HG02973 (cell line): ENCODE measurements around the gene XAF1.
"Not testable (repeated sequence)": the region's sequence is repeated elsewhere in the genome, so short reads cannot be mapped to it uniquely, and the experiment has no call there.

Experiments used
- ATAC-seq: cut with Tn5 transposase; IDR thresholded peaks from one replicate; pipeline ENCODE4 v1.9.1; 2021; ENCODE audit warnings: moderate library complexity; ENCODE audit not compliant: unreplicated experiment

The XAF1 gene

DNA sequence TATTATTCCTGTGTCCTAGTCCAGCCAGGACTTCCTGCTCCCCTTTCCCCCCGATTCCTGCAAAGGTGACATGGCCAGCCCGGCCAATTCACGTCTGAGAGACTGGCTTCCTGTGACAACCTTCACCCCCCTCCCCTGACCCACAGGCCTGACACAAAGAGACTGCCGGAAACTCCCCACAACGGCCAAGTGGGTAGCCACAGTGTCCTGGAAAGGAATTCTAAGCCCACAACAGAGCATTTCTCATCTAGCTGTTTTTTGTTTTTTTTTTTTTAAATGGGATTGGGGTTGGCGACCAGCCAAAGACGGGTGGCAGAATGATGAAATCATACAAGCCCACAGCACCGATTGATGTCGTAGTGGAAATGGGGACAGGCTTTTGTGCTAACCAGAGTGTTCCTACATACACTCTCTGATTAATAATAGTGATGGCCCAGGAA, 2.8 kb upstream of the XAF1 start:
- ATAC-seq, result no peak

DNA sequence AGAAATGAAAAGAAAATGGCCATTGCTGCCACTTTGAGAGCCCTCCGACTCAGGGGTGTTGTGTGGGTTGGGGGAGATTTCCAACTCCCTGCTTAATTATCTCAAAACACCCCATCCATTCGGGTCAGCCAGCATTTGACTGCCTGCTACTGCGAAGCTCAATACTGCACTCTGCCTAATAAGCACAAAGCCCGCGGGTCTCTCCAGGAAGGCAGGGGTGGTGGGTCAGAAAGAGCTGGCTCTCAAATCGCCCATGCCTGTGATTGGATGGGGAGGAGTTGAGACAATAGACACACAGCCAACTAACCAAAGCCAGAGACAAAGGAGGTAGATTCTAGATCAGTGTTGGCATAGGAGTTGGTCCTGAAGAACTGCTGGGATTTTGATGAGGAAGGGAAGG, 2.3 kb upstream of the XAF1 start:
- ATAC-seq, result no peak

DNA sequence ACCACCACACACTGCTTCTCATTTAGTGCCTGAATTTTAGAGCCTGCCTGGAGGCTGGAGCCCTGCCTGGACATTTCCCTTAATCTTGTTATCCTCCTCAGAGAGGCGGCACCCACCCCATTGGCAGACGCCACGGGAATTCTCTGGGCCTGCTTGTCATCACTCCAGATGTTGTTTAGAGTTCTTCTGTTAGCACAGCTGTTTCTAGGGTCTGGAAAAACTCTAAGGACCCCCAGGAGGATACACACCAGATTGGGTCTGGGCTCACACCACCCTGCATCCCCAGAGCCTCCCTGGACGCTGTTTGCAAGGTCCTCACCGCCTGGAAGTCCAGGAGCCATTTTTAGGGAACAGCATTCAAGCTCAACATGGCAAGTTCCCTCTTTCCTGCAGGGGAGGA, 565 bp upstream of the XAF1 start:
- no peak for ATAC-seq

DNA sequence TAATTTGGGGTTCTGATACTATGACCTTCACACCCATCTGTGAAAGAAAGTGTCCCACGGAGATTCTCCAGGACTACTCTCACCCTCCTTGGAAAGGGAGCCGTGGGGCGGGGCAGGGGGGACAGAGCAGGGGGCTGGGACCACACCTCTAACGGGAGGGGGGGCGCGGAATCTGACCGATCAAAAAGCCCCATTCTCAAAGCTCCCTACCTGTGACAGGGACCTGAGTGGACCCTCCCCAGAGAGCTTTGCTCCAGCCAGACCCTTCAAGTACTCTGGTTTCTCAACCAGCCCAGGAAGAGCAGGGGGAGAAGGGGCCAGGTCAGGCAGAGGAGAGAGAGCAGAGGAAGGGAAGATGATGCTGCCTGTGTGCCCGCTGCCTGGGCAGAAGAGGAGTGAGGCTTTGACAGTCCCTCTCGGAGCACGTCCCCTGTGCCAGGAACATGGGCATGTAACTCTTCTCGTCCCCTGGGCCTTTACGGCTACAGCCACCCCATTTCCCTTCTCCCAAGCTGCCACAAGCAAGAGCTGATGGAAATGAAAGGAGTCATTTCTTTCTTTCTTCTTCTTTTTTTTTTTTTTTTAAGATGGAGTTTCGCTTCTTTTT, 682 bp downstream of the XAF1 start:
- ATAC-seq, result no peak

DNA sequence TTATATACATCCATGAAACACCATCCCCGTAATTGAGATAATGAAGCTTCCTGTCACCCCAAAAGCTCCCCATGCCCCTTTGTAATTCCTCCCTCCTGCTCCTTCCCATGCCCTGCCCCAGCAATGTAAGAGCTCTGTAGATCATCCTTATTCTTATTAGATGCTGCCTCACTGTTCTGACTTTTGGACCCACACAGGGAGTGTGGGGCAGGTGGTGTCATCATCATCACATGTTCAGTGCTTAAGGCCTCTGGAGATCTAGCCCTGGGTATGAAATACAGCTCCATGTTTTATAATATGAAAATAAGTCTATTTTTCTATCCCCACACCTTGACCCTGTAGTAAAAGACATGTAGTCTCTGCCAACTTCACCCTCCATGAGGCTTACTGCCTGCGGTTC, 1.9 kb downstream of the XAF1 start:
- no peak for ATAC-seq

DNA sequence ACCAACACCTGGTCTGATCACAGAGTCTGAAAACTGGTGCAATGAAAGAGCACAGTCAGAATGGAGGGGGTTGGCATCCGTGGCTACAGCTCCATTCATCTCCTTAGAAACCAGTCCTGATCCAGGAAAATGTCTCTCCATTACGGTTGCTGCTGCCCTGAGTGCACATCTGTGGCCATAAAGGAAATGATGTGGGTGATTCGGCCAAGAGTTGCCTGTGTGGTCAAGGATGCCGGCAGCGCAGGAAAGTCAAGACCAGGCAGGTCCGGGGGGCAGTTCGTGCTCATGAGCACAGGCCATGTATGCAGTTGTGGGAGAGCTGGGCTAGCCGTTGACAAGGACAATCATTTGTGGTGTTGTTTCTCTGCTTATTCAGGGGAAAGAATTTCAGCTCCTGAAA, 5.9 kb downstream of the XAF1 start:
- no peak for ATAC-seq

DNA sequence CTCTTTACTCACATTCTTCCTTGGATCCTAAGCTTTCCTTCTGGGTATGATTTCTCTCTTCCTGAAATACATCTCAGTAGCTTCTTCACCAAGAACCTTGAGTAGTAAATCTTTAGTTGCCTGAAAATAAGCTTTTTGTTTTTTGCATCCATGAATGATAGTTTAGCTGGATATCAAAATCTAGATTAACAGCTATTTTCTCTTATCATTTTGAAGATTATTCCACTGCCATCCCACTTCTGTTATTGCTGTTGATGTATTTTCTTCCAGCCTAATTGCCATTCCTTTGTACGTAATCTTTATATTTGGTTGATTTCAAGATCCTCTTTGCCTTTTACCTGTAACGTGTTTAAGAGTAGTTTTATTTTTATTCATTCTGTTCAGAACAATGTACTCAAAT, 12.6 kb downstream of the XAF1 start:
- ATAC-seq, result no peak

DNA sequence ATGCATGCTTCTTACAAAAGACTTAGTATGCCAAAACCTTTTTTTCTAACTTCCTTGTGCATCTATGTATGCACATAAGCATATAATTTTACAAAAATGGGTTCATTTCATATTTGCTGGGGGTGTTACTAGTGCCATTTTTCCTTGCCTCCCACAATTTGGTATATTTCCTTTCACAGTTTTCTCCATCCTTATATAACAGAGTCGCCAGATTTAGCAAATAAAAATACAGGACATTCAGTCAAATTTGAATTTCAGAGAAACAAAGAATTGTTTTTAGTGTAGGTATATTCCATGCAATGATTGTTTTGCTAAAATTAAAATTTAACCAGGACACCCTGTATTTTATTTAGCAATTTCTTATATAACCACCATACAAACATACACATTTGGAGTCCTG, 16.2 kb downstream of the XAF1 start:
- ATAC-seq, result no peak

DNA sequence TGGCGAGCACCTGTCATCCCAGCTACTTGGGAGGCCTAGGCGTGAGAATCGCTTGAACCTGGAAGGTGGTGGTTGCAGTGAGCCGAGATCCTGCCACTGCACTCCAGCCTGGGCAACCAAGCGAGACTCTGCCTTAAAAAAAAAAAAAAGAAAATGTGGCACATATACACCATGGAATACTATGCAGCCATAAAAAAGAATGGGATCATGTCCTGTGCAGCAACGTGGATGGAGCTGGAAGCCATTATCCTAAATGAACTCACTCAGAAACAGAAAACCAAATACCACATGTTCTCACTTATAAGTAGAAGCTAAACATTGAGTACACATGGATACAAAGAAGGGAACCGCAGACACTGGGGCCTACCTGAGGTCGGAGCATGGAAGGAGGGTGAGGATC, 19.1 kb downstream of the XAF1 start:
- not testable (repeated sequence) for ATAC-seq

DNA sequence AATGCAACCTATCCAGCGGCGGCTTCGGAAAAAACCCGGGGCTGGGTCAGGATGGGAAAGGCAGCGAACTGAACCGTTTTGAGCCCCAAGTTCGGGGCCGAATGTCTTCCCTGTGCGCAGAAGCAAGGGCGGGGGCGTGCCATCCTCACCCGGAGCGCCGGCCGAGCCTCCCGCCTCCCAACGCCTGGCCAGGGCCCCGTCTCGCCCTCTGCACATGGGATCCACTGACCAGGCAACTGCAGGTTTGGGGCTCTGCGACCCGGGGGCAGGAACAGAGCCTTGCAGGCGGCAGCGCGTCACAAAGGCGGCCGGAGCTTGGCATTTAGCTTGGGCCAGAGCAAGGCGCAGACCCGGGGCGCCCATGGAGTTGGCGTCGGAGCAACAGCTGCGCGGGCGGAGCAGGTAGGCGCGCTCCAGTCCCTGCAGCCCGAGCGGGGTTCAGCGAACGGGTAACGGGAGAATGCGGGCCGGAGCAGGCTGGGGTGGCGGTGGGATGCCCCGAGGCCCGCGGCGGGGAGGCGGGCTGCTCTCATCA, 20.1 kb downstream of the XAF1 start, which contains the start of gene FBXO39:
FBXO39 (plus strand) TSS at position 345 of the 535 bp plus-strand sequence. CDS start 3,654 bp downstream, outside the sequence.
- no peak for ATAC-seq

DNA sequence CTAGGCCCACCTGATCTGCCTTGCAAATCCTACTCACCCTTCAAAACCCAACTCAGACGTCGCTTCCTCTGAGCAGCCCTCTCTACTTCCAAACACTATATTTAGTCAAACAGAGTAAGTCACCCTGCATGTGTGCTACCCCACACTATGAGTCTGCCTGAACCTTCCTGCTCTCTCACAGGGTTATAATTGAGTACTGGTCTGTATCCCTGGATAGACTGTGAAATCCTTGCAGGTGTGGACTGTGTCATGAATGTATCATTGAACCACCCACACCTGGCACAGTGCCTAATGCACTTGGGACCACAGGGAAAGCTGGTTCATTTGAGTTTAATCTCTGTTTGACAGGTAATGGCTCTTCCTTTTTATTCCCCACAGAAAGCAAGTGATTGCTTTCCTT, 23.6 kb downstream of the XAF1 start:
- ATAC-seq, result no peak

DNA sequence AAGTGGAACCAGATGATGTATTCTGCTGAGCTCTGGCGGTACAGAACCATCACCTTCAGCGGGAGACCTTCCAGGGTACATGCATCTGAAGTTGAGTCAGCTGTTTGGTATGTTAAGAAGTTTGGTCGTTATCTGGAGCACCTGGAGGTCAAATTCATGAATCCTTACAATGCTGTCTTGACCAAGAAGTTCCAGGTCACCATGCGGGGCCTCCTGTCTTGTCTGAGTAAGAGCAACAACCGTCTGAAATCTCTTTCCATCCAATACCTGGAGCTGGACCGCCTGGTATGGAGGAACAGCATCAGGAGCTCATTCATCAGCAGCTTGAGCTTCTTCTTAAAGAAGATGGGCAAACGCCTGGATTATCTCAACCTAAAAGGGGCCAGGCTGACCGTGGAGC, 24.2 kb downstream of the XAF1 start:
- ATAC-seq, result no peak

DNA sequence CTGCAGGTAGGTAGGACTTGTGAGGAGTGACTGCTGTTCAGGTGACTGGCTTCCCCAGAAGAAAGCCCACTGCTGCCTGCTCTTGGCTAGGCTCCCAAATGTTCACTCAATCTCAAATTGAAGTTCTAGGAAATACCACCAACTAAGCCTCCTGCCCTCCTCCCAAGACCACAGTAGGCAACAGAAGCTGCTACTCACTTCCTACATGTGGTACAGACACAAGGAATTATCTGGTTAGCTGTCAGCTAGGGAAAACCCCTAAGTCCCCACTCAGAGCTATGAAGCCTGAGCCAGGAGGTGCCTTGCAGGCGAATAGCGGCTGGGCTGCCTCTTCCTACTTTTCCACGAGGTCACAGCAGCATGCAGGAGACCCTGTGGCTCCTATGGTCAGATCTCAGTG, 25.0 kb downstream of the XAF1 start:
- ATAC-seq, result no peak

DNA sequence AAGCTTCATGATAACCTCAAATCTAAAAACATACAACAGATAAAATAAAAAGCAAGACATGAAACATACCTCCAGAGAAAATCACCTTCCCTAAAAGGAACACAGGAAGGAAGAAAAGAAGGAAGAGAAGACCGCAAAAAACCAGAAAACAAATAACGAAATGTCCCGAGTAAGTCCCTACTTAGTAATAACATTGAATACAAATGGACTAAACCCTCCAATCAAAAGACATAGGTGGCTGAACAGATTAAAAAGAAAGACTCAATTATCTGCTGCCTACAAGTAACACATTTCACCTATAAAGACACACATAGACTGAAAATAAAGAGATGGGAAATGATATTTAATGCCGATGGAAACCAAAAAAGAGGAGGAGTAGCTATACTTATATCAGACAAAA, 26.4 kb downstream of the XAF1 start:
- ATAC-seq, result no peak

DNA sequence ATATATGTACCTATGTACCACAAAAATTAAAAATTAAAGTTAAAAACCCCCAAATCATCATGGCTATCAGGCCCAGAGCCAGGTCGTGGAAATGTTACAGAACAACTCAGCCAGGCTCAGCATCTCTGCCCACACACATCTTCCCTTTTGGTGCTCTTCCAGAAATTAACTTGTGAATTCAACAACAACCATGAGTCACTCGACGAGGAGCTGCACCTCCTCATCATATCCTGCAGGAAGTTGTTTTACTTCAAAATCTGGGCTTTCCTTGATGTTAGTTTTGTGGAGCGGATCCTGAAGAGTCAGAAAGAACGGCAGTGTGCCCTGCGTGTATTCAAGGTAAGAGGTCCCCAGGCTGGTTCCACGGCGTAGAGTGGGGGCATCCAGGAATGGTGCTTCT, 30.8 kb downstream of the XAF1 start:
- ATAC-seq, result no peak

DNA sequence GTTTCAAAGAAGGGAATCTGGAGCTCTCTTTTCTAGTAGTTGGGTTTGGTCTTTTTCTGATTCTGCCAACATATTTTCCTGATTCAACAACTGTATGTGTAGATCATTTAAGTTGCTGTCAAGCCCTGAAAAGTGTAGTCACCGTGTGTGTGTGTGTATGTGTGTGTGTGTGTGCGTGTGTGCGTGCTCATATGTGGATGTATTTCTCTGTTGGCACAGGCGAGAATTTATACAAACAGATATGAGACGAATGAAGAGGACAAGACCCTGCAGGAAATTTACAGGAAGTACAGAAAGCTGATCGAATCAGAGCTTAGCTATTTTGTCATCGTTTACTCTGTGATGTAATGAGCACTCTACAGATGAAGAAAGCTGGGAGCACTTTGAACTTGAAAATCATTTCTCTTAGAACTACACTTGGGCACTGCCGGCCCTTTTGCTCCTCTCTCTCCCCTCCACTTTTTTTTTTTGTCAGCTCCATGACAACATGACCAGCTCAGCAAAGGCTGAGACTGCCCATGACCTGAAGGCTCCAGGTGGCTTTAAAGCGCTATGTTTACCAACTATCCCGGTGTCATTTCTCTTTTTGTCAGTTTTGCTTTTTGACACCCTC, 31.3 kb downstream of the XAF1 start:
- no peak for ATAC-seq

DNA sequence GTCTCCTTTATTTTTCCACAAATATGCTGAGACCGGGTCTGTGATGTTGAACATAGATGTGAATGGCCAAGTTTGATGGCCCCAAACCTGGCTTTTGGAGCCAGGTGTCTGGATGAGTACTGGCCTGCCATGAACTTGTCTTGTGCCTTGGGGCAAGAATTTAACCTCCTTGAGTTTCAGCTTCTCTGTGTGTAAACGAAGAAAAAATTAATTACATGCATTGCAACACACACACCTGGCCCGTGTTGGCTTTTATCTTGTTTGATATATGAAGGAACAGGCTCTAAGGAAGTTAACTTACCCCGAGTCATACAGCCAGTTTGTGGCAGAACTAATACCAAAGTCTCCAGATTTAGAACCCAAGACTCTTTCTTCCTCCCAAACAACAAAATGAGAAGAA, 33.3 kb downstream of the XAF1 start:
- ATAC-seq, result no peak

DNA sequence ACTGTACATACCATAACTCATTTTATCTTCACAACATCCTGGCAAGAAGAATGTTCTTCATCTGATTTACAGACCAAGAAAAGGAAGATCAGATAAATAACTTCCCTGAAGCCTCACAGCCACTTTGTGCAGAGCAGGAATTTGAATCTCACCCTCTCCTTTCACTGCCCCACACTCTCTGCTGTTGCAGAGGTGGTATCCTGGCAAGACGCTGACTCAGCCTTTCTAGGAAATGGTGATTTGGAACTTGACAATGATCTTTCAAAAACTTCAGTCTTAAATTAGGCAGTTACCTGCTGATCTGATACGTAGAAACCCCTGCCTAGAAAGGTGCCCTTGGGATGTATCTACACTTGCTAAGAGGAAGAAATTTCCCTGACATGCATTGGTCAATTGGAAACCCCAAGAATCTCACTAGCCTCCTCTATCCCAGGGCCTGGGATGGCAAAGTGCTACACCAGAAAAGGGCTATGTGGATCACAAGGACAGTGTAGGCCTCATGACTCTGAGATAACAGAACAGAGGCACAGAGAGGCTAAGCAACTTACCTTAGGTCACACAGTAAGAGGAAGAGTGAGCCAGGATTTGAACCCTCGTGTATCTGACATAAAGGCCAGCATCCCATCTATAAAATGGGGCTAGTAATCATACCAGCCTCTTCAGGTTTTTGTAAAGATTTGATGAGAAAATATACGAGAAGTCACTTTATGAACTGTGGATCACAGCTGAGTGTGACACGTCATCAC, 38.1 kb downstream of the XAF1 start:
- no peak for ATAC-seq

DNA sequence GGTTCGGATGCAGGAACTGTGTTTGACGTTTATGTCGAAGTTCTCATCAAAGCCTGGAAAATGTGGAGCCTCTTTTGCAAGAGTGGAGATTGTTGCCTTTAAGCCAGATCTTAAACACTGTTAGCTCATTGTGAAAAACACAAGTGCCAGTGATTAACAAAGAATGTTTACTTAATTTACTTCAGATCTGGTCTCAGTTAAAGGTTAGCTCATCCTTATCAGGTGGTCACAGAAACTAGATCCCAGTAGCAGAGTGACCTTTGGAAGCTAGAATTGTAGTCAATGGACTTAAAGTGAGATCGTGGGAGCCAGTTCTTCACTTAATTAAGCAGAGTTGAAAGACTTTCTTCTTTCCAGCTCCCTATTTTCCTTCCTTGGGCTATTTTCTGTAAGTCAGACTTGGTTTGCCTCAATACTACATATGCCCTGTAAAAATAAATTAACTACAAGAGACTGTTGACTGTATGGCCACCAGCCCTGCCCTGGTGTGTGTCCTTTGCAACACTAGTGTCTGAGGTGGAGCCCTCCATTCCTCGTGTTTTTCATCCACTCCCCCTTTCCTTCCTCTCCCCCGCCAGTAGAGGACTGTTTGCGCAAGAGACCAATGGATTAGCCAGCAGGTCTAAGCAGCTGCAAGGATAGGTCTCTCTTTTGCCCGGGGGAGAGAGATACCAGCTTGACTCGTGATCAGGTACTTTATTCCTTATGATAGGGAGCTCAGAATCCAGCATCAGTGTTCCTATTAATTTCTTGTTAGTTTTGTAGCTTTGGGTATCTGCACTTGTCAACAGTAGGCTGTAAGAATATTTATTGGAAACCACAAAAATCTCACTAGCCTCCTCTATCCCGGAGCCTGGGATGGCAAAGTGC, 40.4 kb downstream of the XAF1 start:
- ATAC-seq, result no peak

DNA sequence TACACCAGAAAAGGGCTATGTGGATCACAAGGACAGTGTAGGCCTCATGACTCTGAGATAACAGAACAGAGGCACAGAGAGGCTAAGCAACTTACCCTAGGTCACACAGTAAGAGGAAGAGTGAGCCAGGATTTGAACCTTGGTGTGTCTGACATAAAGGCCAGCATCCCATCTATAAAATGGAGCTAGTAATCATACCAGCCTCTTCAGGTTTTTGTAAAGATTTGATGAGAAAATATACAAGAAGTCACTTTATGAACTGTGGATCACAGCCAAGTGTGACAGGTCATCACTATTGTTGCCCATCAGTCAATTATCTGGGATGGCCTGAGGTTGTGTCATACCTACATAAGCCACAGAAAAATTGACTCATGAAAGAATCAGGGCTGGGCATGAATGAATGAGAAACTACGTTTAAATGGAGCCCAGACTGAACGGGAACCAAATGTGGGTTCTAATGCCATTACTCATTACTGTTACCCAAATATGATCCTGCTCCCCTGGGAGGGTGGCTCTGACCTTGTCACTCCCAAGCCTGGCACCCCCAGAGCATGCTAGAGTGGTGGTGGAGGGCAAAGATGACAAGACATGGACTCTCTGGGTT, 41.1 kb downstream of the XAF1 start:
- no peak for ATAC-seq
